PC-9 (cell line): ENCODE data around the gene RTF2. TPM values are rescaled to one million over a fixed set of nuclear protein-coding genes. Genes with fewer than 3 reads are reported as not detected.

Experiments
- BruUV-seq: library from RNA; stranded (reverse); fragments of 400-500 nt; replicated peaks from 2 replicates; lab custom pipeline; 2021; lab: Mats Ljungman, UMichigan
- CTCF ChIA-PET: fragments of 300-600 bp; sonication (Branson Sonifier 250); formaldehyde crosslinking; loops from one replicate; lab custom pipeline; 2022; ENCODE audit warnings: antibody characterized with exemption; lab: Charles Lee
- POLR2A ChIA-PET: fragments of 300-600 bp; sonication (Branson Sonifier 250); formaldehyde crosslinking; loops from one replicate; lab custom pipeline; 2022; ENCODE audit warnings: antibody characterized with exemption; ENCODE audit not compliant: unreplicated experiment; lab: Charles Lee
- DNase-seq, 2 experiments: peaks; one replicate each; pipeline versions ENCODE4 v3.0.0 to v3.0.0-alpha.2; 2015 to 2022; ENCODE audit warnings: mixed read lengths in 1 of 2
- H2AFZ ChIP-seq: fragments of 200-600 bp; sonication (generic); 2 replicates; pipeline ENCODE4 v1.8.1; 2017; ENCODE audit warnings: antibody characterized with exemption
- H3F3A ChIP-seq: fragments of 200-600 bp; sonication (generic); 2 replicates; pipeline ENCODE4 v1.8.1; 2017; ENCODE audit warnings: antibody characterized with exemption, mild to moderate bottlenecking, low read depth; ENCODE audit not compliant: insufficient read depth
- H3K27ac ChIP-seq: fragments of 200-600 bp; sonication (generic); 2 replicates; pipeline ENCODE4 v1.6.1; 2016; ENCODE audit warnings: mixed run types
- H3K27me3 ChIP-seq: fragments of 200-600 bp; sonication (generic); 2 replicates; pipeline ENCODE4 v1.6.1; 2016; ENCODE audit warnings: low read depth, mixed run types; ENCODE audit not compliant: insufficient read depth
- H3K36me3 ChIP-seq: fragments of 200-600 bp; sonication (generic); 2 replicates; pipeline ENCODE4 v1.6.1; 2016; ENCODE audit warnings: low read depth, mixed run types
- H3K4me1 ChIP-seq: fragments of 200-600 bp; sonication (generic); replicated peaks from 2 replicates; pipeline ENCODE4 v1.6.1; 2016; ENCODE audit warnings: mixed run types; ENCODE audit not compliant: insufficient read depth
- H3K4me2 ChIP-seq: fragments of 200-600 bp; sonication (generic); 2 replicates; pipeline ENCODE4 v1.6.1; 2017; ENCODE audit warnings: mixed run types
- H3K4me3 ChIP-seq: fragments of 200-600 bp; sonication (generic); 2 replicates; pipeline ENCODE4 v1.6.1; 2016; ENCODE audit warnings: mixed run types
- H3K79me2 ChIP-seq: fragments of 200-600 bp; sonication (generic); 2 replicates; pipeline ENCODE4 v1.6.1; 2017; ENCODE audit warnings: low read depth, mixed run types
- H3K9me2 ChIP-seq: fragments of 200-600 bp; sonication (generic); 2 replicates; pipeline ENCODE4 v1.8.1; 2017; ENCODE audit warnings: mild to moderate bottlenecking; ENCODE audit not compliant: insufficient read depth
- H3K9me3 ChIP-seq: fragments of 200-600 bp; sonication (generic); 2 replicates; pipeline ENCODE4 v1.8.1; 2016; ENCODE audit warnings: low read depth; ENCODE audit not compliant: insufficient read depth
- H4K20me1 ChIP-seq: fragments of 200-600 bp; sonication (generic); 2 replicates; pipeline ENCODE4 v1.8.1; 2017; ENCODE audit not compliant: insufficient read depth
- CTCF ChIP-seq: fragments of 200-600 bp; sonication (generic); conservative IDR thresholded peaks from 2 replicates; pipeline ENCODE4 v1.6.1; 2017; ENCODE audit warnings: mixed run types, antibody characterized with exemption, mild to moderate bottlenecking, moderate library complexity
- EZH2 ChIP-seq: fragments of 200-600 bp; sonication (generic); IDR thresholded peaks from 2 replicates; pipeline ENCODE4 v1.8.0; 2017; ENCODE audit warnings: antibody characterized with exemption, low read depth
- intact Hi-C: fragments of 100-400 bp; cut with micrococcal nuclease; formaldehyde crosslinking; loops from one replicate; pipeline ENCODE4 v1.10.0; 2022; ENCODE audit not compliant: unreplicated experiment
- total RNA-seq: library from RNA; stranded (reverse); gene quantifications from 2 replicates; pipeline ENCODE4 v1.2.3, GENCODE V29; 2021

RTF2 gene
- total RNA-seq, 1 experiment from 2014 or later = 108 TPM

GRCh38 chr20:56430461-56430860 is 38.0 kb upstream of the RTF2 start:
- H2AFZ ChIP-seq = no peak overlapping the region
- no peak overlapping the region for H3K4me2 ChIP-seq
- DNase-seq = no peak
- H4K20me1 ChIP-seq = no peaks in the 10 kb centered on the region
- H3K4me3 ChIP-seq = no peak overlapping the region
- no peaks in the 10 kb centered on the region for H3K27me3 ChIP-seq
- BruUV-seq = no TSS peak
- H3K9me3 ChIP-seq = no peaks in the 10 kb centered on the region
- intact Hi-C loops = no loop called here
- ChIA-PET CTCF (no interaction called here), POLR2A (no interaction called here)
- no peaks in the 10 kb centered on the region for H3K36me3 ChIP-seq
- no peaks in the 10 kb centered on the region for H3F3A ChIP-seq
- H3K27ac ChIP-seq = no peak overlapping the region
- H3K9me2 ChIP-seq = no peaks in the 10 kb centered on the region
- H3K4me1 ChIP-seq = no peaks in the 10 kb centered on the region
- no peaks in the 10 kb centered on the region for H3K79me2 ChIP-seq
- TF ChIP-seq EZH2 (no peak), CTCF (no peak)

- TF ChIP-seq EZH2 = no peak
- TF ChIP-seq CTCF = no peak
- no peaks in the 10 kb centered on the region for H3K79me2 ChIP-seq
- intact Hi-C loops = no loop called here
- H3K4me1 ChIP-seq = no peaks in the 10 kb centered on the region
- H3K4me2 ChIP-seq = no peak overlapping the region
- H2AFZ ChIP-seq = no peak overlapping the region
- no peaks in the 10 kb centered on the region for H3K9me3 ChIP-seq
- no peaks in the 10 kb centered on the region for H3K9me2 ChIP-seq
- no peak overlapping the region for H3K4me3 ChIP-seq
- no peaks in the 10 kb centered on the region for H3K27me3 ChIP-seq
- ChIA-PET CTCF (no interaction called here), POLR2A (no interaction called here)
- no peaks in the 10 kb centered on the region for H3K36me3 ChIP-seq
- no peak overlapping the region for H3K27ac ChIP-seq
- no peaks in the 10 kb centered on the region for H3F3A ChIP-seq
- BruUV-seq = no TSS peak
- DNase-seq = no peak
- no peaks in the 10 kb centered on the region for H4K20me1 ChIP-seq
Observed at GRCh38 chr20:56430957-56431356, 37.5 kb upstream of the RTF2 start.

- Histone ChIP-seq H3K4me1 (no peaks in the 10 kb centered on the region), H3K4me3 (no peak overlapping the region), H2AFZ (no peak overlapping the region), H3K27ac (no peak overlapping the region), H4K20me1 (no peaks in the 10 kb centered on the region), H3K4me2 (no peak overlapping the region), H3K27me3 (no peaks in the 10 kb centered on the region), H3F3A (no peaks in the 10 kb centered on the region), H3K36me3 (no peaks in the 10 kb centered on the region), H3K9me3 (no peaks in the 10 kb centered on the region), H3K9me2 (no peaks in the 10 kb centered on the region), H3K79me2 (no peaks in the 10 kb centered on the region)
- ChIA-PET CTCF (no interaction called here), POLR2A (no interaction called here)
- TF ChIP-seq CTCF (no peak), EZH2 (no peak)
- no TSS peak for BruUV-seq
- intact Hi-C loops = no loop called here
- no peak for DNase-seq
Observed at GRCh38 chr20:56431471-56431870, 37.0 kb upstream of the RTF2 start.
